Activated CD4-positive, alpha-beta T cell treated with anti-CD3 and anti-CD28 coated beads for 1 hour (primary cell): ENCODE measurements around the gene MOB1B.
"Not testable (repeated sequence)": the region's sequence is repeated elsewhere in the genome, so short reads cannot be mapped to it uniquely, and the experiment has no call there.

Experiments used
- DNase-seq: peaks from one replicate; pipeline ENCODE4 v3.0.0-alpha.2; 2020

MOB1B gene

GRCh38 chr4:70969076-70969475 is 66.9 kb downstream of the MOB1B start:
- DNase-seq = no peak

GRCh38 chr4:70976252-70976651 is 74.1 kb downstream of the MOB1B start:
- no peak for DNase-seq

GRCh38 chr4:70979445-70980008 is 77.4 kb downstream of the MOB1B start:
- no peak for DNase-seq

GRCh38 chr4:70980196-70980595 is 78.0 kb downstream of the MOB1B start:
- DNase-seq = no peak

- no peak for DNase-seq
Observed at GRCh38 chr4:70984106-70984505, 81.9 kb downstream of the MOB1B start.

- DNase-seq = no peak
Observed at GRCh38 chr4:70984589-70984988, 82.4 kb downstream of the MOB1B start.

- DNase-seq = no peak
Observed at GRCh38 chr4:70991596-70991995, 89.4 kb downstream of the MOB1B start.

- no peak for DNase-seq
Observed at GRCh38 chr4:70992391-70992881, 90.3 kb downstream of the MOB1B start.

- DNase-seq = peak; percentile 73
Observed at GRCh38 chr4:70993181-70994068, 91.3 kb downstream of the MOB1B start, which contains the start of gene DCK. TSS of gene DCK (plus strand) at chr4:70993649. CDS start at chr4:70993836, 187 bp downstream.

GRCh38 chr4:70994069-70994366 is 91.8 kb downstream of the MOB1B start:
- DNase-seq = no peak

GRCh38 chr4:70994387-70995099 is 92.4 kb downstream of the MOB1B start:
- DNase-seq = no peak

GRCh38 chr4:70996018-70996360 is 93.8 kb downstream of the MOB1B start:
- DNase-seq = no peak

GRCh38 chr4:70997036-70997435 is 94.9 kb downstream of the MOB1B start:
- DNase-seq = no peak

GRCh38 chr4:70997546-70997945 is 95.4 kb downstream of the MOB1B start:
- no peak for DNase-seq

- DNase-seq = not testable (repeated sequence)
Observed at GRCh38 chr4:70999639-71000038, 97.5 kb downstream of the MOB1B start.

GRCh38 chr4:71001363-71001762 is 99.2 kb downstream of the MOB1B start:
- DNase-seq = not testable (repeated sequence)

- DNase-seq = no peak
Observed at GRCh38 chr4:71004281-71004851, 102.2 kb downstream of the MOB1B start.

GRCh38 chr4:71005025-71005424 is 102.9 kb downstream of the MOB1B start:
- not testable (repeated sequence) for DNase-seq

GRCh38 chr4:71006203-71006907 is 104.2 kb downstream of the MOB1B start:
- no peak for DNase-seq

GRCh38 chr4:71008196-71008595 is 106.0 kb downstream of the MOB1B start:
- no peak for DNase-seq

- no peak for DNase-seq
Observed at GRCh38 chr4:71009086-71009485, 106.9 kb downstream of the MOB1B start.

- no peak for DNase-seq
Observed at GRCh38 chr4:71009890-71010588, 107.9 kb downstream of the MOB1B start.
